Ishikawa (cell line): ENCODE measurements around the gene STIMATE.

ENCODE experiments used
- EP300 ChIP-seq: IDR thresholded peaks from 2 replicates; pipeline ENCODE4 v1.6.1; 2012; ENCODE audit warnings: borderline replicate concordance
- FOXM1 ChIP-seq: IDR thresholded peaks from 2 replicates; pipeline ENCODE4 v1.6.1; 2012; ENCODE audit warnings: low read depth, borderline replicate concordance

DNA sequence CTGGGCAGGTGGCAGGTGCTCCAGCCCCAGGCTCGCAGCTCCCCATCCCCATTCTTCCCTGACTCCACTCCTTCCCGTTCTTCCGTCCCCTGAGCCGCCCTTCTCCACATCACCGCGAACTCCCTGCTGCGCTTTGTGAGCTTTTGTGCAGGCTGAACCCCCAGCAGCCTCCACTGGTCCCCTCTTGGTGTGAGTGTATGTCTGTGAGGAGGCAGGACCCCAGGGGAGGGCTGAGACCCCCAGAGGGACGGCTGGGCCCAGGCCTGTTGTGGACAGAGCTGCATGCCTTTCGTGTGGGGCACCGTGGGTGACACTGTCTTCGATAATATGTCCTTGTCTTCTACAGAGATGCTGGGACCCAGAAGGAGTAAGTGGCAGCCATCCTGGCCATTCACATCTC lies 110.1 kb downstream of the STIMATE start:
- TF ChIP-seq FOXM1, result no peak
- no peak for TF ChIP-seq EP300
